ENCODE data around the gene ADAMTS9. TPM values are rescaled to one million over a fixed set of nuclear protein-coding genes. Genes with fewer than 3 reads are reported as not detected.

The ADAMTS9 gene
- total and polyA plus RNA-seq, 2 of the 13 experiments (the other 11 are each of a cell fraction or from before 2014, with no cell fraction given) = 0.02 to 0.09 TPM

GRCh38 chr3:64730681-64731080 lies 42.9 kb upstream of the ADAMTS9 start:
- no peak overlapping the region for H3K27ac ChIP-seq (ENCODE audit: extremely low read length, insufficient read depth, low read length)
- in situ Hi-C loops (cut with HindIII; ENCODE audit: extremely low pct_ligation_motif_present, low pct_unique_long_range_greater_than_20kb) (no loop called here), intact Hi-C loops (cut with micrococcal nuclease; ENCODE audit: unreplicated experiment) (no loop called here)
- WGBS (ENCODE audit: low lambda C conversion rate) = 40% methylated on average over 1 of the region's 3 CpGs
- no peak overlapping the region for H3K4me2 ChIP-seq (ENCODE audit: low read depth, low read length)
- DNase-seq (ENCODE audit: low spot score) (no peak), ATAC-seq (no peak), FAIRE-seq (no peak)
- CTCF ChIA-PET (ENCODE audit: low intra/inter-chr PET ratio, low total read pairs) = no interaction called here
- no peaks in the 10 kb centered on the region for H3K79me2 ChIP-seq (ENCODE audit: insufficient read depth, low read length)
- no peaks in the 10 kb centered on the region for H3K36me3 ChIP-seq (replicated peaks in 1 of 2; ENCODE audit: control insufficient read depth in 1 of 2, insufficient read depth in 2 of 2, low read length in 2 of 2)
- peaks cover 0 to 3% of the 10 kb centered on the region in 2 experiments; a peak in 1 of 5 replicates for H3K27me3 ChIP-seq (ENCODE audit: control insufficient read depth in 1 of 2, insufficient read depth in 2 of 2, low read length in 2 of 2)
- H3K9me3 ChIP-seq (ENCODE audit: low read length) = no peaks in the 10 kb centered on the region
- POLR2A ChIA-PET = no interaction called here
- no TSS peak for BruUV-seq (replicated peaks)
- H3K4me1 ChIP-seq (ENCODE audit: insufficient read depth, low read length) = no peaks in the 10 kb centered on the region
- H3K9ac ChIP-seq (ENCODE audit: insufficient read depth, low read depth, low read length) = no peak overlapping the region
- no peak overlapping the region for H2AFZ ChIP-seq (ENCODE audit: low read length)
- no peak for TF ChIP-seq GPBP1L1 (CRISPR knock-in tag; IDR thresholded peaks at IDR 0.05)
- TF ChIP-seq MAFK (conservative IDR thresholded peaks at IDR 0.05 in 1 of 2, IDR thresholded peaks at IDR 0.05 in 1 of 2; ENCODE audit: low read length in 2 of 2) = no peak
- TF ChIP-seq ZNF510 (CRISPR knock-in tag; IDR thresholded peaks at IDR 0.05; ENCODE audit: low read depth) = no peak
- no peak for TF ChIP-seq RCOR2 (CRISPR knock-in tag; IDR thresholded peaks at IDR 0.05)
- TF ChIP-seq EEA1 (CRISPR knock-in tag; IDR thresholded peaks at IDR 0.05; ENCODE audit: borderline replicate concordance) = no peak
- TF ChIP-seq ZNF703 (CRISPR knock-in tag; IDR thresholded peaks at IDR 0.05; ENCODE audit: borderline replicate concordance) = no peak
- no peak for TF ChIP-seq ZNF609 (CRISPR knock-in tag; IDR thresholded peaks at IDR 0.05; ENCODE audit: borderline replicate concordance)
- no peak for TF ChIP-seq THRA (CRISPR knock-in tag; IDR thresholded peaks at IDR 0.05; ENCODE audit: borderline replicate concordance)
- TF ChIP-seq SKI (IDR thresholded peaks at IDR 0.05; ENCODE audit: partially characterized antibody) = no peak
- TF ChIP-seq ZNF563 (CRISPR knock-in tag; IDR thresholded peaks at IDR 0.05) = no peak
- no peak for TF ChIP-seq ZKSCAN8 (CRISPR knock-in tag; IDR thresholded peaks at IDR 0.05; ENCODE audit: borderline replicate concordance)
- TF ChIP-seq, protein P1, sequence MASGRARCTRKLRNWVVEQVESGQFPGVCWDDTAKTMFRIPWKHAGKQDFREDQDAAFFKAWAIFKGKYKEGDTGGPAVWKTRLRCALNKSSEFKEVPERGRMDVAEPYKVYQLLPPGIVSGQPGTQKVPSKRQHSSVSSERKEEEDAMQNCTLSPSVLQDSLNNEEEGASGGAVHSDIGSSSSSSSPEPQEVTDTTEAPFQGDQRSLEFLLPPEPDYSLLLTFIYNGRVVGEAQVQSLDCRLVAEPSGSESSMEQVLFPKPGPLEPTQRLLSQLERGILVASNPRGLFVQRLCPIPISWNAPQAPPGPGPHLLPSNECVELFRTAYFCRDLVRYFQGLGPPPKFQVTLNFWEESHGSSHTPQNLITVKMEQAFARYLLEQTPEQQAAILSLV (CRISPR knock-in tag; IDR thresholded peaks at IDR 0.05; ENCODE audit: borderline replicate concordance) = no peak
- TF ChIP-seq NONO (IDR thresholded peaks at IDR 0.05) = no peak
- TF ChIP-seq NONO (CRISPR knock-in tag; conservative IDR thresholded peaks at IDR 0.05) = no peak
- TF ChIP-seq ZNF367 (CRISPR knock-in tag; IDR thresholded peaks at IDR 0.05; ENCODE audit: borderline replicate concordance) = no peak
- no peak for TF ChIP-seq RBFOX2 (IDR thresholded peaks at IDR 0.05; ENCODE audit: low read depth, low read length)
- no peak overlapping the region for H3K4me3 ChIP-seq (replicated peaks in 1 of 3; ENCODE audit: insufficient read depth in 1 of 3, low read depth in 2 of 3, low read length in 3 of 3)
- H4K20me1 ChIP-seq (ENCODE audit: insufficient read depth, low read length) = no peaks in the 10 kb centered on the region
